ENCODE results near the gene NCSTN.

The NCSTN gene

GRCh38 chr1:160373696-160374095, 30.5 kb downstream of the NCSTN start:
- no peak overlapping the region for H2AFZ ChIP-seq (ENCODE audit: low read depth, low read length, severe bottlenecking)
- H3F3A ChIP-seq (ENCODE audit: insufficient read depth), result no peaks in the 10 kb centered on the region
- no peaks in the 10 kb centered on the region for H3K36me3 ChIP-seq (ENCODE audit: low read length)
- no peaks in the 10 kb centered on the region for H3K27me3 ChIP-seq (ENCODE audit: low read length)
- no peak overlapping the region for H3K4me3 ChIP-seq (ENCODE audit: insufficient read depth, low read length, poor library complexity, severe bottlenecking)
- H3K9ac ChIP-seq (ENCODE audit: low read length), result no peak overlapping the region
- H4K20me1 ChIP-seq (ENCODE audit: low read depth, low read length), result no peaks in the 10 kb centered on the region
- no peak for TF ChIP-seq EZH2phosphoT487 (conservative IDR thresholded peaks at IDR 0.05; ENCODE audit: low read length)
- TF ChIP-seq CTCF (IDR thresholded peaks at IDR 0.05; ENCODE audit: insufficient read depth, low read length, poor library complexity, severe bottlenecking), result no peak
- H3K79me2 ChIP-seq (ENCODE audit: insufficient read depth, low read length), result no peaks in the 10 kb centered on the region
- H3K9me3 ChIP-seq (ENCODE audit: insufficient read depth, low read length), result no peaks in the 10 kb centered on the region
- no peaks in the 10 kb centered on the region for H3K9me2 ChIP-seq (replicated peaks; ENCODE audit: insufficient read depth, low read length)
- H3K27ac ChIP-seq (ENCODE audit: low read depth, low read length), result no peak overlapping the region
- H3K4me2 ChIP-seq (ENCODE audit: low read depth, low read length, poor library complexity, severe bottlenecking), result no peak overlapping the region

- Histone ChIP-seq H3K27ac (ENCODE audit: low read depth, low read length) (no peak overlapping the region), H3K79me2 (ENCODE audit: insufficient read depth, low read length) (no peaks in the 10 kb centered on the region), H3K4me2 (ENCODE audit: low read depth, low read length, poor library complexity, severe bottlenecking) (no peak overlapping the region), H2AFZ (ENCODE audit: low read depth, low read length, severe bottlenecking) (no peak overlapping the region), H4K20me1 (ENCODE audit: low read depth, low read length) (no peaks in the 10 kb centered on the region), H3K36me3 (ENCODE audit: low read length) (no peaks in the 10 kb centered on the region), H3K9me3 (ENCODE audit: insufficient read depth, low read length) (no peaks in the 10 kb centered on the region), H3K9me2 (replicated peaks; ENCODE audit: insufficient read depth, low read length) (no peaks in the 10 kb centered on the region), H3K9ac (ENCODE audit: low read length) (no peak overlapping the region), H3K4me3 (ENCODE audit: insufficient read depth, low read length, poor library complexity, severe bottlenecking) (no peak overlapping the region), H3F3A (ENCODE audit: insufficient read depth) (no peaks in the 10 kb centered on the region), H3K27me3 (ENCODE audit: low read length) (no peaks in the 10 kb centered on the region)
- TF ChIP-seq CTCF (IDR thresholded peaks at IDR 0.05; ENCODE audit: insufficient read depth, low read length, poor library complexity, severe bottlenecking), result no peak
- no peak for TF ChIP-seq EZH2phosphoT487 (conservative IDR thresholded peaks at IDR 0.05; ENCODE audit: low read length)
Measured at GRCh38 chr1:160374306-160375110, 31.3 kb downstream of the NCSTN start.

GRCh38 chr1:160375788-160376524, 32.8 kb downstream of the NCSTN start:
- TF ChIP-seq EZH2phosphoT487 (conservative IDR thresholded peaks at IDR 0.05; ENCODE audit: low read length) (no peak), CTCF (IDR thresholded peaks at IDR 0.05; ENCODE audit: insufficient read depth, low read length, poor library complexity, severe bottlenecking) (no peak)
- H3K27me3 ChIP-seq (ENCODE audit: low read length), result no peaks in the 10 kb centered on the region
- H3K9me2 ChIP-seq (replicated peaks; ENCODE audit: insufficient read depth, low read length), result no peaks in the 10 kb centered on the region
- no peak overlapping the region for H3K4me3 ChIP-seq (ENCODE audit: insufficient read depth, low read length, poor library complexity, severe bottlenecking)
- H3K27ac ChIP-seq (ENCODE audit: low read depth, low read length), result no peak overlapping the region
- H4K20me1 ChIP-seq (ENCODE audit: low read depth, low read length), result no peaks in the 10 kb centered on the region
- H3K36me3 ChIP-seq (ENCODE audit: low read length), result no peaks in the 10 kb centered on the region
- H3K4me2 ChIP-seq (ENCODE audit: low read depth, low read length, poor library complexity, severe bottlenecking), result no peak overlapping the region
- peak overlapping the region; percentile 3 for H2AFZ ChIP-seq (ENCODE audit: low read depth, low read length, severe bottlenecking)
- H3K9me3 ChIP-seq (ENCODE audit: insufficient read depth, low read length), result no peaks in the 10 kb centered on the region
- H3F3A ChIP-seq (ENCODE audit: insufficient read depth), result no peaks in the 10 kb centered on the region
- H3K79me2 ChIP-seq (ENCODE audit: insufficient read depth, low read length), result no peaks in the 10 kb centered on the region
- H3K9ac ChIP-seq (ENCODE audit: low read length), result no peak overlapping the region
